ENCODE results near the gene CMTM8. TPM values are rescaled to one million over a fixed set of nuclear protein-coding genes. Genes with fewer than 3 reads are reported as not detected.
"Not testable (repeated sequence)": the region's sequence is repeated elsewhere in the genome, so short reads cannot be mapped to it uniquely, and the experiment has no call there.

CMTM8 gene
- 0.39 TPM for polyA plus RNA-seq (2013, experiment 1 of 2)
- 0.59 TPM for polyA plus RNA-seq (2013, experiment 2 of 2)

GRCh38 chr3:32238453-32239306, at the start of gene CMTM8:
CMTM8 (plus strand) TSS chr3:32238680; CDS start chr3:32238973, 293 bp downstream.
- H3K9me3 ChIP-seq (ENCODE audit: control insufficient read depth, low read length): peaks cover 6% of the 10 kb centered on the region
- H3K23ac ChIP-seq (ENCODE audit: low read length in 2 of 2): no peak within 1 kb of the TSS
- DNase-seq: peak; percentile 38
- H3K14ac ChIP-seq (ENCODE audit: low read length in 2 of 2): no peak within 1 kb of the TSS
- no peaks in the 10 kb centered on the region for H3K36me3 ChIP-seq (ENCODE audit: control insufficient read depth in 1 of 2, insufficient read depth in 2 of 2, low read depth in 1 of 2, low read length in 2 of 2)
- no peak within 1 kb of the TSS for H4K91ac ChIP-seq (ENCODE audit: low read length)
- H2BK15ac ChIP-seq (ENCODE audit: low read depth, poor library complexity, severe bottlenecking): peak within 1 kb of the TSS; percentile 95
- WGBS: under 1% methylated on average over 69 of the region's 96 CpGs
- peak within 1 kb of the TSS; percentile 82 to 83 for H3K4me3 ChIP-seq (ENCODE audit: insufficient read depth in 1 of 2, low read depth in 1 of 2, low read length in 2 of 2)
- H2BK12ac ChIP-seq (ENCODE audit: low read length in 2 of 2): no peak within 1 kb of the TSS
- H3K4ac ChIP-seq (ENCODE audit: low read depth in 1 of 2, low read length in 2 of 2): peak within 1 kb of the TSS in 1 of 2 experiments; percentile 46
- peak within 1 kb of the TSS; percentile 53 for H2AFZ ChIP-seq (ENCODE audit: low read depth, low read length)
- H2BK120ac ChIP-seq (ENCODE audit: low read depth, low read length): no peak within 1 kb of the TSS
- H3K27me3 ChIP-seq (ENCODE audit: control insufficient read depth in 1 of 2, insufficient read depth in 1 of 2, low read length in 2 of 2): peaks cover 0 to 44% of the 10 kb centered on the region in 2 experiments
- H3K79me1 ChIP-seq (replicated peaks; ENCODE audit: low read length, poor library complexity, severe bottlenecking): peaks cover 22% of the 10 kb centered on the region
- peak within 1 kb of the TSS; percentile 39 for H4K8ac ChIP-seq (ENCODE audit: low read length)
- H3K18ac ChIP-seq (ENCODE audit: low read depth in 1 of 2, low read length in 2 of 2): no peak within 1 kb of the TSS
- H3K4me1 ChIP-seq (ENCODE audit: control insufficient read depth, insufficient read depth, low read depth, low read length): peaks cover 9% of the 10 kb centered on the region
- H2AK5ac ChIP-seq (ENCODE audit: low read length, severe bottlenecking): no peak within 1 kb of the TSS
- peak within 1 kb of the TSS; percentile 99 for H3K4me2 ChIP-seq (ENCODE audit: low read length, poor library complexity, severe bottlenecking)
- H3K9ac ChIP-seq (ENCODE audit: low read length): peak within 1 kb of the TSS; percentile 74
- no peak within 1 kb of the TSS for H2BK5ac ChIP-seq (ENCODE audit: low read depth, low read length, poor library complexity, severe bottlenecking)
- peak within 1 kb of the TSS; percentile 8 for H3K27ac ChIP-seq (ENCODE audit: low read length, poor library complexity, severe bottlenecking)

- no peak overlapping the region for H3K4me3 ChIP-seq (ENCODE audit: insufficient read depth in 1 of 2, low read depth in 1 of 2, low read length in 2 of 2)
- H2BK15ac ChIP-seq (ENCODE audit: low read depth, poor library complexity, severe bottlenecking): no peak overlapping the region
- no peak overlapping the region for H3K4ac ChIP-seq (ENCODE audit: low read depth in 1 of 2, low read length in 2 of 2)
- no peak overlapping the region for H2AK5ac ChIP-seq (ENCODE audit: low read length, severe bottlenecking)
- H3K9me3 ChIP-seq (ENCODE audit: control insufficient read depth, low read length): no peaks in the 10 kb centered on the region
- no peak overlapping the region for H3K14ac ChIP-seq (ENCODE audit: low read length in 2 of 2)
- H3K4me1 ChIP-seq (ENCODE audit: control insufficient read depth, insufficient read depth, low read depth, low read length): no peaks in the 10 kb centered on the region
- 62% methylated on average over 3 of the region's 3 CpGs for WGBS
- H2AFZ ChIP-seq (ENCODE audit: low read depth, low read length): no peak overlapping the region
- H4K8ac ChIP-seq (ENCODE audit: low read length): no peak overlapping the region
- H4K91ac ChIP-seq (ENCODE audit: low read length): no peak overlapping the region
- no peak overlapping the region for H3K18ac ChIP-seq (ENCODE audit: low read depth in 1 of 2, low read length in 2 of 2)
- no peak overlapping the region for H3K9ac ChIP-seq (ENCODE audit: low read length)
- H2BK5ac ChIP-seq (ENCODE audit: low read depth, low read length, poor library complexity, severe bottlenecking): no peak overlapping the region
- peaks cover 0 to 8% of the 10 kb centered on the region in 2 experiments for H3K27me3 ChIP-seq (ENCODE audit: control insufficient read depth in 1 of 2, insufficient read depth in 1 of 2, low read length in 2 of 2)
- H3K79me1 ChIP-seq (replicated peaks; ENCODE audit: low read length, poor library complexity, severe bottlenecking): no peaks in the 10 kb centered on the region
- H3K36me3 ChIP-seq (ENCODE audit: control insufficient read depth in 1 of 2, insufficient read depth in 2 of 2, low read depth in 1 of 2, low read length in 2 of 2): no peaks in the 10 kb centered on the region
- DNase-seq: no peak
- H3K23ac ChIP-seq (ENCODE audit: low read length in 2 of 2): no peak overlapping the region
- H3K27ac ChIP-seq (ENCODE audit: low read length, poor library complexity, severe bottlenecking): no peak overlapping the region
- H2BK12ac ChIP-seq (ENCODE audit: low read length in 2 of 2): no peak overlapping the region
- no peak overlapping the region for H2BK120ac ChIP-seq (ENCODE audit: low read depth, low read length)
- no peak overlapping the region for H3K4me2 ChIP-seq (ENCODE audit: low read length, poor library complexity, severe bottlenecking)
Observed at GRCh38 chr3:32189693-32190092, 48.8 kb upstream of the CMTM8 start.

- H3K27me3 ChIP-seq (ENCODE audit: control insufficient read depth in 1 of 2, insufficient read depth in 1 of 2, low read length in 2 of 2); H3K4me3 ChIP-seq (ENCODE audit: insufficient read depth in 1 of 2, low read depth in 1 of 2, low read length in 2 of 2); H3K4me2 ChIP-seq (ENCODE audit: low read length, poor library complexity, severe bottlenecking); H3K14ac ChIP-seq (ENCODE audit: low read length in 2 of 2); H2BK15ac ChIP-seq (ENCODE audit: low read depth, poor library complexity, severe bottlenecking); H3K9ac ChIP-seq (ENCODE audit: low read length); H4K8ac ChIP-seq (ENCODE audit: low read length); H3K9me3 ChIP-seq (ENCODE audit: control insufficient read depth, low read length); H2BK12ac ChIP-seq (ENCODE audit: low read length in 2 of 2); H3K4ac ChIP-seq (ENCODE audit: low read depth in 1 of 2, low read length in 2 of 2); H3K23ac ChIP-seq (ENCODE audit: low read length in 2 of 2); H2AK5ac ChIP-seq (ENCODE audit: low read length, severe bottlenecking); H3K27ac ChIP-seq (ENCODE audit: low read length, poor library complexity, severe bottlenecking); H3K4me1 ChIP-seq (ENCODE audit: control insufficient read depth, insufficient read depth, low read depth, low read length); H3K79me1 ChIP-seq (replicated peaks; ENCODE audit: low read length, poor library complexity, severe bottlenecking); H3K36me3 ChIP-seq (ENCODE audit: control insufficient read depth in 1 of 2, insufficient read depth in 2 of 2, low read depth in 1 of 2, low read length in 2 of 2); H2AFZ ChIP-seq (ENCODE audit: low read depth, low read length); H2BK120ac ChIP-seq (ENCODE audit: low read depth, low read length); H3K18ac ChIP-seq (ENCODE audit: low read depth in 1 of 2, low read length in 2 of 2); H2BK5ac ChIP-seq (ENCODE audit: low read depth, low read length, poor library complexity, severe bottlenecking); H4K91ac ChIP-seq (ENCODE audit: low read length); DNase-seq: not testable (repeated sequence)
- 92% methylated on average over 6 of the region's 6 CpGs for WGBS
Observed at GRCh38 chr3:32190556-32190955, 47.9 kb upstream of the CMTM8 start.

GRCh38 chr3:32193101-32193500, 45.4 kb upstream of the CMTM8 start:
- Histone ChIP-seq H3K36me3 (ENCODE audit: control insufficient read depth in 1 of 2, insufficient read depth in 2 of 2, low read depth in 1 of 2, low read length in 2 of 2) (no peaks in the 10 kb centered on the region), H3K79me1 (replicated peaks; ENCODE audit: low read length, poor library complexity, severe bottlenecking) (no peaks in the 10 kb centered on the region), H3K4ac (ENCODE audit: low read depth in 1 of 2, low read length in 2 of 2) (no peak overlapping the region), H3K27ac (ENCODE audit: low read length, poor library complexity, severe bottlenecking) (no peak overlapping the region), H2BK120ac (ENCODE audit: low read depth, low read length) (no peak overlapping the region), H3K4me3 (ENCODE audit: insufficient read depth in 1 of 2, low read depth in 1 of 2, low read length in 2 of 2) (no peak overlapping the region), H3K9ac (ENCODE audit: low read length) (no peak overlapping the region), H3K27me3 (ENCODE audit: control insufficient read depth in 1 of 2, insufficient read depth in 1 of 2, low read length in 2 of 2) (peaks cover 0 to 8% of the 10 kb centered on the region in 2 experiments), H4K91ac (ENCODE audit: low read length) (no peak overlapping the region), H3K4me1 (ENCODE audit: control insufficient read depth, insufficient read depth, low read depth, low read length) (no peaks in the 10 kb centered on the region), H3K14ac (ENCODE audit: low read length in 2 of 2) (no peak overlapping the region), H2BK15ac (ENCODE audit: low read depth, poor library complexity, severe bottlenecking) (no peak overlapping the region), H4K8ac (ENCODE audit: low read length) (no peak overlapping the region), H3K4me2 (ENCODE audit: low read length, poor library complexity, severe bottlenecking) (no peak overlapping the region), H3K23ac (ENCODE audit: low read length in 2 of 2) (no peak overlapping the region), H2AFZ (ENCODE audit: low read depth, low read length) (no peak overlapping the region), H2BK12ac (ENCODE audit: low read length in 2 of 2) (no peak overlapping the region), H3K9me3 (ENCODE audit: control insufficient read depth, low read length) (no peaks in the 10 kb centered on the region), H3K18ac (ENCODE audit: low read depth in 1 of 2, low read length in 2 of 2) (no peak overlapping the region), H2BK5ac (ENCODE audit: low read depth, low read length, poor library complexity, severe bottlenecking) (no peak overlapping the region), H2AK5ac (ENCODE audit: low read length, severe bottlenecking) (no peak overlapping the region)
- no peak for DNase-seq
